Glutamatergic neuron (in vitro differentiated cells): ENCODE data around the gene NRAP. TPM values are rescaled to one million over a fixed set of nuclear protein-coding genes. Genes with fewer than 3 reads are reported as not detected.

Experiments used
- DNase-seq: peaks from one replicate; pipeline ENCODE4 v3.0.0; 2022
- H3K27ac Mint-ChIP-seq: one replicate; pipeline ENCODE4 v1.8.0; 2020; ENCODE audit warnings: mild to moderate bottlenecking, mixed read lengths, inconsistent platforms; ENCODE audit not compliant: unreplicated experiment
- H3K27me3 Mint-ChIP-seq: one replicate; pipeline ENCODE4 v1.8.0; 2020; ENCODE audit warnings: mild to moderate bottlenecking, moderate library complexity, mixed read lengths, inconsistent platforms; ENCODE audit not compliant: unreplicated experiment
- H3K36me3 Mint-ChIP-seq: one replicate; pipeline ENCODE4 v1.8.0; 2020; ENCODE audit warnings: mild to moderate bottlenecking, mixed read lengths, inconsistent platforms; ENCODE audit not compliant: unreplicated experiment
- H3K4me1 Mint-ChIP-seq: one replicate; pipeline ENCODE4 v1.8.0; 2020; ENCODE audit warnings: mild to moderate bottlenecking, low read depth, mixed read lengths, inconsistent platforms; ENCODE audit not compliant: unreplicated experiment
- H3K4me3 Mint-ChIP-seq: one replicate; pipeline ENCODE4 v1.8.0; 2020; ENCODE audit warnings: mild to moderate bottlenecking, mixed read lengths, inconsistent platforms; ENCODE audit not compliant: unreplicated experiment
- H3K9me3 Mint-ChIP-seq: one replicate; pipeline ENCODE4 v1.8.0; 2020; ENCODE audit warnings: mild to moderate bottlenecking, moderate library complexity, mixed read lengths, inconsistent platforms; ENCODE audit not compliant: unreplicated experiment
- total RNA-seq: library from RNA; stranded (reverse); fragmentation: NEBNext Ultra II Directional; extraction: Animal tissue kit (Norgen Biotek cat#: 25700); gene quantifications from one replicate; pipeline ENCODE4 v1.2.1, GENCODE V29; 2021; ENCODE audit not compliant: unreplicated experiment
- TF ChIP-seq, protein P1 (sequence below): fragments of 200-600 bp; sonication (generic); IDR thresholded peaks from one replicate; pipeline ENCODE4 v1.5.0; 2021; ENCODE audit not compliant: partially characterized antibody, unreplicated experiment

NRAP gene
- total RNA-seq, 1 donor from 2014 or later = not detected

DNA sequence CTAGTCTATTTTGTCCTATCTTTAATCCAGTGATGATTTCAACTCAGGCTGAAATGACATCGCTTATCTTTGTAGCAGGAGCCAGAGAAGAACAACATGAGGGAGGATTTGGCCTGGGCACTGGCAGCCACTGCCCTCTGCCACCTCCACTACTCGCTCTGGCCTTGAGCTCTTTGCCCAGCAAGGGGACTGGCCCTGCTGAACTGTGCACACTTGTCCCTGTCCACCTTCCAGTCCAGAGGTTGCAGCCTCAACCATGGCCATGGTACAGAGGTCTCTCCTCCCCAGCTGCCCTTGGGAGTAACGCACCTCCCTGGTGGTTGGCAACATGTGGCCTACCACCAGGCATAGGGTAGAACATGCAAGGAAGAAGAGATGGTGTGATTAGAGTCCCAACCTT, 102.6 kb downstream of the NRAP start:
- H3K9me3 Mint-ChIP-seq = peaks cover 6% of the 10 kb centered on the region
- TF ChIP-seq, protein P1, sequence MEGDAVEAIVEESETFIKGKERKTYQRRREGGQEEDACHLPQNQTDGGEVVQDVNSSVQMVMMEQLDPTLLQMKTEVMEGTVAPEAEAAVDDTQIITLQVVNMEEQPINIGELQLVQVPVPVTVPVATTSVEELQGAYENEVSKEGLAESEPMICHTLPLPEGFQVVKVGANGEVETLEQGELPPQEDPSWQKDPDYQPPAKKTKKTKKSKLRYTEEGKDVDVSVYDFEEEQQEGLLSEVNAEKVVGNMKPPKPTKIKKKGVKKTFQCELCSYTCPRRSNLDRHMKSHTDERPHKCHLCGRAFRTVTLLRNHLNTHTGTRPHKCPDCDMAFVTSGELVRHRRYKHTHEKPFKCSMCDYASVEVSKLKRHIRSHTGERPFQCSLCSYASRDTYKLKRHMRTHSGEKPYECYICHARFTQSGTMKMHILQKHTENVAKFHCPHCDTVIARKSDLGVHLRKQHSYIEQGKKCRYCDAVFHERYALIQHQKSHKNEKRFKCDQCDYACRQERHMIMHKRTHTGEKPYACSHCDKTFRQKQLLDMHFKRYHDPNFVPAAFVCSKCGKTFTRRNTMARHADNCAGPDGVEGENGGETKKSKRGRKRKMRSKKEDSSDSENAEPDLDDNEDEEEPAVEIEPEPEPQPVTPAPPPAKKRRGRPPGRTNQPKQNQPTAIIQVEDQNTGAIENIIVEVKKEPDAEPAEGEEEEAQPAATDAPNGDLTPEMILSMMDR = no peak
- H3K27ac Mint-ChIP-seq = no peak overlapping the region
- peaks cover 8% of the 10 kb centered on the region for H3K27me3 Mint-ChIP-seq
- peaks cover 5% of the 10 kb centered on the region for H3K36me3 Mint-ChIP-seq
- no peaks in the 10 kb centered on the region for H3K4me1 Mint-ChIP-seq
- no peak for DNase-seq
- no peak overlapping the region for H3K4me3 Mint-ChIP-seq

DNA sequence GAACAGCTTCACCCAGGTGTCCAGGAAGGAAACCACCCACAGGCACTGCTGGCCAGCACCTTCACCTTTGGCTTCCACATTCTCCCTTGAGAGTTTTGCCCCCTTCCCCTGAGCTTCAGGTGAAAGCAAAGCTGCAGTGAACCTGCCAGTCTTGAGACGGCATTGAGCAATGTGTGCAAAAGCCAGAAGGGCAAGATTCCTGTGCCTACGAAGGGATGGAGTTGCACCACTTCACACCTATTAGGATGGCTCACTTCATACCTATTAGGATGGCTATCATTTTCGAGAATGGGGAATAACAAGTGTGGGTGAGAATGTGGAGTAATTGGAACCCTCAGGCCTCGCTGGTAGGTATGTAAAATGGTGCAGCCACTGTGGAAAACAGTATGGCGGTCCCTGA, 103.8 kb downstream of the NRAP start:
- no peak for DNase-seq
- Mint-ChIP-seq H3K9me3 (peaks cover 6% of the 10 kb centered on the region), H3K4me1 (no peaks in the 10 kb centered on the region), H3K36me3 (peaks cover 5% of the 10 kb centered on the region), H3K27ac (no peak overlapping the region), H3K4me3 (no peak overlapping the region), H3K27me3 (peaks cover 8% of the 10 kb centered on the region)
- TF ChIP-seq, protein P1 = no peak

DNA sequence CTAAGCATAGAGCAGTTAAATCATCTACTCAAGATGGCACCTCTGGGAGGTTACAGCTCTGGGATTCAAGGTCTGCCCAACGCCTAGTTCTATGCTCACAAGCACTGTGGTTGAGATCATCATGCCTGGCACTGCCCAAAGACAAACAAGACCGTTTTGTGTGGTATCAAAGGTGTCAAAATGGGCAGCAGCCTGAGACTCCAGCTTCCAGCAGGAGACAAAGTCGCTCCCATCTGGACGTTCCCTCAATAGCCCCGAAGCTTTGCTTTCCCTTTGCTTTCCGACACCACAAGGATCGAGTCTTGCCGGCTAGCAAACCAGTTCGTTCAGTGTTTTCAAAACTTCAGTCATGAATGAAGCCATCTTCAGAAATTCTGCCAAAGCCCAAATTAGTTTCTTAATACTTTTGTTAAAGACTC, 105.9 kb downstream of the NRAP start:
- DNase-seq = no peak
- H3K27ac Mint-ChIP-seq = no peak overlapping the region
- TF ChIP-seq, protein P1 = no peak
- peaks cover 12% of the 10 kb centered on the region for H3K27me3 Mint-ChIP-seq
- H3K4me1 Mint-ChIP-seq = no peaks in the 10 kb centered on the region
- peaks cover 5% of the 10 kb centered on the region for H3K36me3 Mint-ChIP-seq
- H3K4me3 Mint-ChIP-seq = no peak overlapping the region
- peaks cover 6% of the 10 kb centered on the region for H3K9me3 Mint-ChIP-seq

DNA sequence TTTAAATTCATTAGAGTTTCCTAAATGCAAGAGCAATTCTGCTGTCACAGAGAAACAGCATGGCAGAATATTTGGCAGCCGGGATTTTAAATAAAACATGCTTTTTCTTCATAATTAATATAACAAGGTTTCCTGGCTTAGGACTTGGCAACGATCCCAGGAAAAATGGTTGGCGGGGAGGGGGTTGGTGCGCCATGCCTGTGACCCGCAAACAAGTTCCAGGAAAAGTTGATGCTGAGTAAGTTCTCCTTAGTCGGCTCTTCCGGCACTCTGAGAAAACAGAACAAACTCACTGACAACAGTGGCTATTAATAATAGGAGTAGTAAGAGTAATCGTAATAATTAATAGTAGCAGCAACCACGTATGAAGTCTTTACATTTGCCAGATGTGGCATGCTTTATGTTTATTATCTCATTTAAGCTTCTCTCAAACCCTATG, 106.4 kb downstream of the NRAP start:
- TF ChIP-seq, protein P1 = no peak
- Mint-ChIP-seq H3K27me3 (peaks cover 12% of the 10 kb centered on the region), H3K27ac (no peak overlapping the region), H3K36me3 (peaks cover 5% of the 10 kb centered on the region), H3K4me3 (no peak overlapping the region), H3K9me3 (peaks cover 4% of the 10 kb centered on the region), H3K4me1 (no peaks in the 10 kb centered on the region)
- no peak for DNase-seq

DNA sequence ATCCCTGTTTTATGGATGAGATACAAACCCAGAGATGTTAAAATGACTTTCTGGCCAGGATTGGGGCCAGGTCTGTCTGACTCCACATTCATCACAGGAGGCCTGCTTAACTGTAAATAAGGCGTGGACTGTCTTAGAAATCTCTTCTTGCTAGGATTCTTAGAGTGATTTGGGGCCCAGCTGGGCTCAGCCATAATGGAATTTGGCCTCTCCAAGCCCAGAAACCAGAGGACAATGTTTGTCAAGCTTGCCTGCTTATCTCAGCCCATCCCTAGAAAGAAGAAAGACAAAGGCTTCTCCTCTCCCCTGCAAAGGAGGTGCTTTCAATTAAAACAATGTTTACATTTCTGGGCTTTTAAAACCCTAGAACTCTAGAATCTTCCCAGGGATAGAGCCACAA, 108.1 kb downstream of the NRAP start:
- Mint-ChIP-seq H3K4me3 (no peak overlapping the region), H3K36me3 (peaks cover 4% of the 10 kb centered on the region), H3K27me3 (peaks cover 12% of the 10 kb centered on the region), H3K9me3 (peaks cover 2% of the 10 kb centered on the region), H3K27ac (no peak overlapping the region), H3K4me1 (no peaks in the 10 kb centered on the region)
- no peak for DNase-seq
- TF ChIP-seq, protein P1 = no peak
